Measurements from ENCODE around the gene DSG4. TPM values are rescaled to one million over a fixed set of nuclear protein-coding genes. Genes with fewer than 3 reads are reported as not detected.

DSG4 gene
- total and polyA plus RNA-seq, 9 of the 15 experiments (the other 6 are each of a cell fraction or from before 2014, with no cell fraction given), result not detected

GRCh38 chr18:31444142-31444541 lies 67.6 kb downstream of the DSG4 start:
- Histone ChIP-seq H3K27ac (ENCODE audit: extremely low read depth, low read depth, low read length) (no peak overlapping the region), H3K4me1 (replicated peaks in 1 of 2; ENCODE audit: control insufficient read depth in 2 of 2, insufficient read depth in 2 of 2, low read length in 2 of 2) (no peaks in the 10 kb centered on the region), H3K79me2 (ENCODE audit: control insufficient read depth, insufficient read depth, low read length) (no peaks in the 10 kb centered on the region), H4K20me1 (replicated peaks; ENCODE audit: control insufficient read depth, insufficient read depth, low read length) (no peaks in the 10 kb centered on the region), H3K4me3 (no peak overlapping the region), H3K4me2 (ENCODE audit: insufficient read depth, low read length) (no peak overlapping the region), H3K9ac (ENCODE audit: insufficient read depth in 1 of 2, low read depth in 2 of 2, low read length in 2 of 2) (no peak overlapping the region), H3K9me3 (replicated peaks; ENCODE audit: control insufficient read depth, insufficient read depth, low read depth, low read length) (no peaks in the 10 kb centered on the region), H2AFZ (ENCODE audit: low read depth, low read length) (no peak overlapping the region), H3K9me1 (ENCODE audit: control insufficient read depth, insufficient read depth, low read length) (no peaks in the 10 kb centered on the region), H3K27me3 (ENCODE audit: control insufficient read depth in 2 of 2, insufficient read depth in 2 of 2, low read length in 2 of 2) (peaks cover 0 to 3% of the 10 kb centered on the region in 2 experiments; a peak in 2 of 5 replicates), H3K36me3 (ENCODE audit: control insufficient read depth, insufficient read depth, low read length) (no peaks in the 10 kb centered on the region)
- no peak for ATAC-seq
- in situ Hi-C loops (cut with MboI), result no loop called here
- ChIA-PET POLR2A (no interaction called here), CTCF (ENCODE audit: low intra/inter-chr PET ratio) (no interaction called here)
- BruUV-seq (replicated peaks), result no TSS peak
- intact Hi-C loops (cut with micrococcal nuclease), result no loop called here
- no peak for DNase-seq (ENCODE audit: extremely low read depth in 1 of 4, low spot score in 3 of 4)
- no peak for FAIRE-seq
- WGBS (ENCODE audit: insufficient coverage, low coverage, missing lambda C conversion rate), result 0% methylated on average over 2 of the region's 2 CpGs
- no peak for TF ChIP-seq ZNF324 (CRISPR knock-in tag; IDR thresholded peaks at IDR 0.05)
- no peak for TF ChIP-seq FOXA3 (CRISPR knock-in tag; conservative IDR thresholded peaks at IDR 0.05 in 1 of 2, IDR thresholded peaks at IDR 0.05 in 1 of 2)
- no peak for TF ChIP-seq SMARCB1 (IDR thresholded peaks at IDR 0.05; ENCODE audit: insufficient read length, low read depth)
- TF ChIP-seq BRF2 (IDR thresholded peaks at IDR 0.05; ENCODE audit: borderline replicate concordance, insufficient read depth, insufficient read length), result no peak
- TF ChIP-seq ATF6 (CRISPR knock-in tag; IDR thresholded peaks at IDR 0.05), result no peak
- no peak for TF ChIP-seq PRMT5 (CRISPR knock-in tag; IDR thresholded peaks at IDR 0.05)
- TF ChIP-seq POLR2A (conservative IDR thresholded peaks at IDR 0.05), result no peak
- no peak for TF ChIP-seq ZNF696 (CRISPR knock-in tag; conservative IDR thresholded peaks at IDR 0.05)
- TF ChIP-seq GABPA (tag; conservative IDR thresholded peaks at IDR 0.05; ENCODE audit: low read depth), result no peak
- no peak for TF ChIP-seq ZNF436 (CRISPR knock-in tag; IDR thresholded peaks at IDR 0.05)
- TF ChIP-seq PRDM10 (IDR thresholded peaks at IDR 0.05; ENCODE audit: partially characterized antibody), result no peak
- no peak for TF ChIP-seq PHF8 (IDR thresholded peaks at IDR 0.05; ENCODE audit: borderline replicate concordance, low read length)
- no peak for TF ChIP-seq XRCC5 (IDR thresholded peaks at IDR 0.05; ENCODE audit: low read depth, low read length)

All from K562 (cell line).